Endothelial cell (in vitro differentiated cells): ENCODE results near the gene ZFR. TPM values are rescaled to one million over a fixed set of nuclear protein-coding genes. Genes with fewer than 3 reads are reported as not detected.

ENCODE experiments used
- DNase-seq: peaks from one replicate; pipeline ENCODE4 v3.0.0; 2021; ENCODE audit warnings: low spot score
- H3K27ac Mint-ChIP-seq: one replicate; pipeline ENCODE4 v1.8.0; 2021; ENCODE audit warnings: mixed read lengths, inconsistent platforms; ENCODE audit not compliant: unreplicated experiment
- H3K27me3 Mint-ChIP-seq: one replicate; pipeline ENCODE4 v1.8.0; 2021; ENCODE audit warnings: mild to moderate bottlenecking, moderate library complexity, mixed read lengths, inconsistent platforms; ENCODE audit not compliant: unreplicated experiment
- H3K36me3 Mint-ChIP-seq: one replicate; pipeline ENCODE4 v1.8.0; 2021; ENCODE audit warnings: mild to moderate bottlenecking, low read depth, mixed read lengths, inconsistent platforms; ENCODE audit not compliant: unreplicated experiment
- H3K4me1 Mint-ChIP-seq: one replicate; pipeline ENCODE4 v1.8.0; 2021; ENCODE audit warnings: mild to moderate bottlenecking, mixed read lengths, inconsistent platforms; ENCODE audit not compliant: unreplicated experiment
- H3K4me3 Mint-ChIP-seq: one replicate; pipeline ENCODE4 v1.8.0; 2021; ENCODE audit warnings: mild to moderate bottlenecking, mixed read lengths, inconsistent platforms; ENCODE audit not compliant: unreplicated experiment
- H3K9me3 Mint-ChIP-seq: one replicate; pipeline ENCODE4 v1.8.0; 2021; ENCODE audit warnings: mixed read lengths, inconsistent platforms; ENCODE audit not compliant: unreplicated experiment
- total RNA-seq: library from RNA; stranded (reverse); fragmentation: NEBNext Ultra II Directional; extraction: Animal tissue kit (Norgen Biotek cat#: 25700); gene quantifications from one replicate; pipeline ENCODE4 v1.2.1, GENCODE V29; 2021; ENCODE audit not compliant: unreplicated experiment
- TF ChIP-seq, protein P1 (sequence below): fragments of 200-600 bp; sonication (generic); IDR thresholded peaks from one replicate; pipeline ENCODE4 v1.5.0; 2021; ENCODE audit warnings: antibody characterized with exemption; ENCODE audit not compliant: unreplicated experiment

The ZFR gene
- total RNA-seq, 1 donor from 2014 or later, result 72.9 TPM

- TF ChIP-seq, protein P1, sequence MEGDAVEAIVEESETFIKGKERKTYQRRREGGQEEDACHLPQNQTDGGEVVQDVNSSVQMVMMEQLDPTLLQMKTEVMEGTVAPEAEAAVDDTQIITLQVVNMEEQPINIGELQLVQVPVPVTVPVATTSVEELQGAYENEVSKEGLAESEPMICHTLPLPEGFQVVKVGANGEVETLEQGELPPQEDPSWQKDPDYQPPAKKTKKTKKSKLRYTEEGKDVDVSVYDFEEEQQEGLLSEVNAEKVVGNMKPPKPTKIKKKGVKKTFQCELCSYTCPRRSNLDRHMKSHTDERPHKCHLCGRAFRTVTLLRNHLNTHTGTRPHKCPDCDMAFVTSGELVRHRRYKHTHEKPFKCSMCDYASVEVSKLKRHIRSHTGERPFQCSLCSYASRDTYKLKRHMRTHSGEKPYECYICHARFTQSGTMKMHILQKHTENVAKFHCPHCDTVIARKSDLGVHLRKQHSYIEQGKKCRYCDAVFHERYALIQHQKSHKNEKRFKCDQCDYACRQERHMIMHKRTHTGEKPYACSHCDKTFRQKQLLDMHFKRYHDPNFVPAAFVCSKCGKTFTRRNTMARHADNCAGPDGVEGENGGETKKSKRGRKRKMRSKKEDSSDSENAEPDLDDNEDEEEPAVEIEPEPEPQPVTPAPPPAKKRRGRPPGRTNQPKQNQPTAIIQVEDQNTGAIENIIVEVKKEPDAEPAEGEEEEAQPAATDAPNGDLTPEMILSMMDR, result no peak
- DNase-seq, result no peak
- no peak overlapping the region for H3K27ac Mint-ChIP-seq
- peaks cover 2% of the 10 kb centered on the region for H3K27me3 Mint-ChIP-seq
- H3K9me3 Mint-ChIP-seq, result no peaks in the 10 kb centered on the region
- H3K4me3 Mint-ChIP-seq, result no peak overlapping the region
- peaks cover 21% of the 10 kb centered on the region for H3K36me3 Mint-ChIP-seq
- H3K4me1 Mint-ChIP-seq, result peaks cover 9% of the 10 kb centered on the region
Observed at GRCh38 chr5:32419791-32420190, 24.7 kb downstream of the ZFR start.

DNA sequence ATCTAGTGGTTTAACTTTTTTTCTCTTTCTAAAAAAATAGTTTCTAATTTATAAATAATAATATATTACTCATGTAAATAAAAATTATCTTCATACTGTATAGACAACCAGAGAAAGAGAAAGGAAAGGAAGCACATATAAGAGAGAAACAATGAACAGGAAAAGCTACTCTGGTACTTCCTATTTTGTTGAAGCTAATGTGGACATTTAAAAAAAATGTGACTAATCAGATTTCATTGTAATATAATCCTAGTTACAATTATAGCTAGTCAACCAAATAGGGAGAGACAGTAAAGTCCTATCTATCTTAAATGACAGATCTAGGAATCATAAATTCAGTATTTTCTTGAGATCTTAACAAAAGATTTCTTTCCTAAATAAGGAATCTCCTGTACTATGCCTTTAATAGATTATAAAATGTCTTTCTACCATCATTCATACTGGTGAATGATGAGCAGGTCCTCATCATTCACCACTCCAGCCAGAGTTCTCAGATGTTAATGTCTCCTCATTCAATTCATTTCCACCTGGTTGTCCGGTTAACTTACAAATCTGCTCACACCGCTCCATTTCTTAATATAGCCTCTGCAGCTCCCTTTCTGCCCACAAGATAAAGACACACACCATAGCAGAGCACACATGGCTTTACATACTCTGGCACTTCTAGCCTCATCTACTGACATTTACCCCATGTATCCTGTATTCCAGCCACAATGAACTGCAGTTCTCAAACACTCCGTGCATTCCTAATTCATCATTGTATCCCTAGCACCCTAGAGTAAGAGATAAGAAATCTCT, 30.9 kb downstream of the ZFR start:
- DNase-seq, result no peak
- H3K4me1 Mint-ChIP-seq, result peaks cover 14% of the 10 kb centered on the region
- peak overlapping the region; percentile 21 for H3K4me3 Mint-ChIP-seq
- H3K27me3 Mint-ChIP-seq, result peaks cover 2% of the 10 kb centered on the region
- H3K27ac Mint-ChIP-seq, result peak overlapping the region; percentile 91
- peaks cover 38% of the 10 kb centered on the region for H3K36me3 Mint-ChIP-seq
- TF ChIP-seq, protein P1, result no peak
- no peaks in the 10 kb centered on the region for H3K9me3 Mint-ChIP-seq

GRCh38 chr5:32410630-32411029, 33.9 kb downstream of the ZFR start:
- Mint-ChIP-seq H3K27me3 (no peaks in the 10 kb centered on the region), H3K4me3 (no peak overlapping the region)
- TF ChIP-seq, protein P1, result no peak

DNA sequence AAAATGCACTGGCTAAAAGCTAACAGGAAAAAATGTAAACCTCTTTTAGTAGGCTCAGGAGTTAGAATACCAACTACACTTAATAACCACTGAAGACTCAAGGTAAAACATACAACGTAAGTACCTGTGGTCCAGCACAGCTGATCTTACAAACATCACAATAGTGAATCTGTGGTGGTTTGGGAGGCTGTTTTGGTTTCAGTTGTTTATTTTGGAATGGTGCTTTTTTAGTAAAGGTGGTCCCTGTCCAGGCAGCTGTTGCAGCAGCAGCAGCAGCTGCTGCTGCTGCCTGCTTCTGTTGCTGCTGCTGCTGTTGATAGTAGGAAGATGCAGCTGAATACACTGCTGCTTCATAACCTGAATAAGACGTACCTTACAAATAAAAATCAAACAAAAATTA, 37.9 kb downstream of the ZFR start:
- Mint-ChIP-seq H3K27ac (no peak overlapping the region), H3K27me3 (no peaks in the 10 kb centered on the region), H3K9me3 (no peaks in the 10 kb centered on the region), H3K4me3 (no peak overlapping the region), H3K4me1 (no peaks in the 10 kb centered on the region), H3K36me3 (peaks cover 24% of the 10 kb centered on the region)
- TF ChIP-seq, protein P1, result no peak
- DNase-seq, result no peak

More at GRCh38 chr5:32410630-32411029, 33.9 kb downstream of the ZFR start:
- no peak for DNase-seq
- no peak overlapping the region for H3K27ac Mint-ChIP-seq
- H3K9me3 Mint-ChIP-seq, result no peaks in the 10 kb centered on the region
- H3K4me1 Mint-ChIP-seq, result peaks cover 14% of the 10 kb centered on the region
- peaks cover 23% of the 10 kb centered on the region for H3K36me3 Mint-ChIP-seq

DNA sequence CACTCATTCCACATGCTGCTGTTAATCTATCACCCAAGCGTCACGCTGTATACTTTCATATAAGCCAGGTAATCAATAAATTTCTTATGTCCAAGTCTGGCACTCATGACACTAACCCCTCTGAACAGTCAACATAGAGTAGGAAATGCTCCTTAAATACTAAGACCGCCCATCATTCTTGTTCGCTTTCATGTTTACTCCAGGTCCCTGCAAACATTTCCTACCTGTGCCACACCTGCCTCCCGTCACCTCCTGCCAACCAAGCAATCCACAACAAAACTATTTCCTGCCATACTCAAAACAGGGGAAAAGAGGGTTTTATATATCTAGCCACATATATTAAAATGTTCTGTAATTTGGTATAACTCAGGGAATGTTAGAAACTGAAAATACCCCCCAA, 39.0 kb downstream of the ZFR start:
- Mint-ChIP-seq H3K27me3 (no peaks in the 10 kb centered on the region), H3K36me3 (peaks cover 25% of the 10 kb centered on the region), H3K9me3 (no peaks in the 10 kb centered on the region), H3K27ac (no peak overlapping the region), H3K4me3 (no peak overlapping the region), H3K4me1 (no peaks in the 10 kb centered on the region)
- TF ChIP-seq, protein P1, result no peak
- DNase-seq, result no peak
